Activated T-cell treated with anti-CD3 and anti-CD28 coated beads, Interleukin-2, amount 50 U/mL, for 4 hours (primary cell): ENCODE measurements around the gene PRPS1. TPM values are rescaled to one million over a fixed set of nuclear protein-coding genes. Genes with fewer than 3 reads are reported as not detected.

Experiments
- ATAC-seq, 2 donors: fragments of 200-7000 bp; cut with Tn5 transposase; one replicate each; pipeline ENCODE4 v1.10.0; 2021
- DNase-seq: peaks from one replicate; pipeline ENCODE4 v3.0.0-alpha.2; 2020
- H3K27me3 Mint-ChIP-seq: one replicate; pipeline ENCODE4 v1.8.0; 2021; ENCODE audit warnings: low read depth, mixed read lengths
- H3K36me3 Mint-ChIP-seq: one replicate; pipeline ENCODE4 v1.8.0; 2022; ENCODE audit warnings: mixed read lengths; ENCODE audit not compliant: insufficient read depth
- H3K4me1 Mint-ChIP-seq: one replicate; pipeline ENCODE4 v1.8.0; 2021; ENCODE audit warnings: low read depth, mixed read lengths
- H3K4me3 Mint-ChIP-seq: one replicate; pipeline ENCODE4 v1.8.0; 2021; ENCODE audit warnings: mild to moderate bottlenecking, moderate library complexity, mixed read lengths
- H3K9me3 Mint-ChIP-seq: one replicate; pipeline ENCODE4 v1.8.0; 2021; ENCODE audit warnings: mixed read lengths
- total RNA-seq, 3 donors: library from RNA; stranded (reverse); gene quantifications; one replicate each; pipeline ENCODE4 v1.2.1, GENCODE V29; 2021

PRPS1 gene
- total RNA-seq, 3 donors from 2014 or later, result 151 to 154 (median 153) TPM

GRCh38 chrX:107686792-107687191, 58.5 kb downstream of the PRPS1 start:
- Mint-ChIP-seq H3K27me3 (no peaks in the 10 kb centered on the region), H3K4me3 (no peak overlapping the region), H3K9me3 (no peaks in the 10 kb centered on the region), H3K4me1 (peaks cover 37% of the 10 kb centered on the region), H3K36me3 (no peaks in the 10 kb centered on the region)
- ATAC-seq (no peak), DNase-seq (no peak)

GRCh38 chrX:107687445-107687844, 59.1 kb downstream of the PRPS1 start:
- Mint-ChIP-seq H3K9me3 (no peaks in the 10 kb centered on the region), H3K4me3 (no peak overlapping the region), H3K4me1 (peaks cover 35% of the 10 kb centered on the region), H3K27me3 (no peaks in the 10 kb centered on the region), H3K36me3 (no peaks in the 10 kb centered on the region)
- no peak for DNase-seq
- ATAC-seq, result no peak

- ATAC-seq (no peak), DNase-seq (no peak)
- H3K4me3 Mint-ChIP-seq, result no peak overlapping the region
- no peaks in the 10 kb centered on the region for H3K9me3 Mint-ChIP-seq
- no peaks in the 10 kb centered on the region for H3K27me3 Mint-ChIP-seq
- peaks cover 16% of the 10 kb centered on the region for H3K4me1 Mint-ChIP-seq
- H3K36me3 Mint-ChIP-seq, result no peaks in the 10 kb centered on the region
Observed at GRCh38 chrX:107691024-107691448, 62.7 kb downstream of the PRPS1 start.

- H3K36me3 Mint-ChIP-seq, result no peaks in the 10 kb centered on the region
- H3K9me3 Mint-ChIP-seq, result no peaks in the 10 kb centered on the region
- ATAC-seq (no peak), DNase-seq (no peak)
- no peak overlapping the region for H3K4me3 Mint-ChIP-seq
- peaks cover 22% of the 10 kb centered on the region for H3K4me1 Mint-ChIP-seq
- H3K27me3 Mint-ChIP-seq, result peaks cover 2% of the 10 kb centered on the region
Observed at GRCh38 chrX:107699616-107700015, 71.3 kb downstream of the PRPS1 start.

GRCh38 chrX:107700317-107700774, 72.0 kb downstream of the PRPS1 start:
- no peak overlapping the region for H3K4me3 Mint-ChIP-seq
- no peak for DNase-seq
- H3K27me3 Mint-ChIP-seq, result peaks cover 2% of the 10 kb centered on the region
- no peaks in the 10 kb centered on the region for H3K36me3 Mint-ChIP-seq
- H3K4me1 Mint-ChIP-seq, result peaks cover 22% of the 10 kb centered on the region
- ATAC-seq, result no peak
- no peaks in the 10 kb centered on the region for H3K9me3 Mint-ChIP-seq

Other genes starting within 250 kb of the PRPS1 start
- gene FRMPD3, start 178.9 kb upstream of the PRPS1 start, total RNA-seq, result not detected
- 10 to 100 TPM; 14.1 to 21.6 (median 18.5) TPM for gene TSC22D3, start 147.3 kb downstream of the PRPS1 start, total RNA-seq
- not detected for gene NCBP2L, start 149.2 kb downstream of the PRPS1 start, total RNA-seq
- 10 to 100 TPM; 10.8 to 16.4 (median 14.3) TPM for gene MID2, start 197.4 kb downstream of the PRPS1 start, total RNA-seq